Breast epithelium (tissue), 4 donors: ENCODE data around the gene SLC2A10. TPM values are rescaled to one million over a fixed set of nuclear protein-coding genes. Genes with fewer than 3 reads are reported as not detected.

Experiments
- DNase-seq, 2 donors: peaks; one replicate each; pipeline ENCODE4 v3.0.0-alpha.2; 2019; ENCODE audit warnings: low spot score in 2 of 2
- H3K27ac ChIP-seq, 2 donors: fragments of 200-600 bp; sonication (generic) in 1 of 2; one replicate each; pipeline ENCODE4 v1.5.1; 2016 to 2019; ENCODE audit warnings: mild to moderate bottlenecking in 1 of 2
- H3K27me3 ChIP-seq, 2 donors: fragments of 200-600 bp; sonication (generic) in 1 of 2; one replicate each; pipeline versions ENCODE4 v1.5.1 to v1.6.0; 2017 to 2019; ENCODE audit warnings: control low read depth in 1 of 2, mild to moderate bottlenecking in 1 of 2
- H3K36me3 ChIP-seq: fragments of 200-600 bp; one replicate; pipeline ENCODE4 v1.5.1; 2019
- H3K4me1 ChIP-seq, 2 donors: fragments of 200-600 bp; sonication (generic); one replicate each; pipeline ENCODE4 v1.5.1; 2016 to 2019; ENCODE audit warnings: control low read depth in 1 of 2
- H3K4me3 ChIP-seq, 3 donors: fragments of 200-600 bp; sonication (generic); 1 replicate in 2 of 3; 2 replicates in 1 of 3; pipeline ENCODE4 v1.5.1; 2016 to 2019; ENCODE audit warnings: mild to moderate bottlenecking in 3 of 3, moderate library complexity in 2 of 3
- H3K9me3 ChIP-seq, 2 donors: fragments of 200-600 bp; sonication (generic) in 1 of 2; one replicate each; pipeline ENCODE4 v1.5.1; 2016 to 2019; ENCODE audit warnings: control low read depth in 1 of 2
- CTCF ChIP-seq, 3 donors: fragments of 450-650 bp; IDR thresholded peaks; one replicate each; pipeline ENCODE4 v1.5.1; 2016 to 2017; ENCODE audit warnings: antibody characterized with exemption in 3 of 3, mild to moderate bottlenecking in 3 of 3, moderate library complexity in 3 of 3
- POLR2A ChIP-seq: fragments of 450-650 bp; IDR thresholded peaks from one replicate; pipeline ENCODE4 v1.6.1; 2016; ENCODE audit warnings: antibody characterized with exemption, mild to moderate bottlenecking, moderate library complexity
- POLR2AphosphoS5 ChIP-seq, 3 donors: sonication (generic); formaldehyde crosslinking; IDR thresholded peaks; one replicate each; pipeline ENCODE4 v1.6.1; 2017; ENCODE audit warnings: antibody characterized with exemption in 3 of 3
- intact Hi-C: fragments of 100-400 bp; cut with DNase I; formaldehyde crosslinking; loops from one replicate; pipeline ENCODE4 v1.15.1; 2023; ENCODE audit warnings: low total_unique reads
- total RNA-seq, 3 donors: library from RNA; depleted of rRNA; stranded (reverse); fragments of >200 nt; gene quantifications; one replicate each; pipeline ENCODE4 v1.1.0, GENCODE V29; 2016

SLC2A10 gene
- total RNA-seq, 3 donors from 2014 or later = 19.8 to 42.9 (median 26.9) TPM

GRCh38 chr20:46723039-46723438 is 13.6 kb downstream of the SLC2A10 start:
- DNase-seq = no peak
- intact Hi-C loops = no loop called here
- no peaks in the 10 kb centered on the region for H3K27me3 ChIP-seq
- TF ChIP-seq CTCF (IDR thresholded peaks at IDR 0.05) (no peak), POLR2AphosphoS5 (IDR thresholded peaks at IDR 0.05) (no peak), POLR2A (no peak)
- H3K4me3 ChIP-seq = no peak overlapping the region
- no peaks in the 10 kb centered on the region for H3K36me3 ChIP-seq
- H3K4me1 ChIP-seq = no peaks in the 10 kb centered on the region
- H3K27ac ChIP-seq = no peak overlapping the region
- peaks cover 6 to 8% of the 10 kb centered on the region in 2 donors for H3K9me3 ChIP-seq

- no peaks in the 10 kb centered on the region for H3K36me3 ChIP-seq
- peaks cover 6 to 8% of the 10 kb centered on the region in 2 donors for H3K9me3 ChIP-seq
- TF ChIP-seq POLR2A (no peak), CTCF (IDR thresholded peaks at IDR 0.05) (no peak), POLR2AphosphoS5 (IDR thresholded peaks at IDR 0.05) (no peak)
- no peaks in the 10 kb centered on the region for H3K27me3 ChIP-seq
- intact Hi-C loops = no loop called here
- H3K27ac ChIP-seq = no peak overlapping the region
- H3K4me3 ChIP-seq = no peak overlapping the region
- H3K4me1 ChIP-seq = no peaks in the 10 kb centered on the region
- DNase-seq = no peak
Observed at GRCh38 chr20:46724343-46724959, 15.0 kb downstream of the SLC2A10 start.

GRCh38 chr20:46725186-46726165 is 16.0 kb downstream of the SLC2A10 start:
- intact Hi-C loops = no loop called here
- peaks cover 6 to 7% of the 10 kb centered on the region in 2 donors for H3K9me3 ChIP-seq
- no peak overlapping the region for H3K4me3 ChIP-seq
- TF ChIP-seq CTCF (IDR thresholded peaks at IDR 0.05) (no peak), POLR2A (no peak), POLR2AphosphoS5 (IDR thresholded peaks at IDR 0.05) (no peak)
- H3K27me3 ChIP-seq = no peaks in the 10 kb centered on the region
- H3K27ac ChIP-seq = no peak overlapping the region
- H3K36me3 ChIP-seq = no peaks in the 10 kb centered on the region
- DNase-seq = no peak
- no peaks in the 10 kb centered on the region for H3K4me1 ChIP-seq

- Histone ChIP-seq H3K27me3 (no peaks in the 10 kb centered on the region), H3K27ac (no peak overlapping the region), H3K4me1 (no peaks in the 10 kb centered on the region), H3K36me3 (no peaks in the 10 kb centered on the region), H3K4me3 (no peak overlapping the region), H3K9me3 (no peaks in the 10 kb centered on the region)
- DNase-seq = no peak
- intact Hi-C loops = no loop called here
- no peak for TF ChIP-seq CTCF (IDR thresholded peaks at IDR 0.05)
- TF ChIP-seq POLR2A = no peak
- no peak for TF ChIP-seq POLR2AphosphoS5 (IDR thresholded peaks at IDR 0.05)
Observed at GRCh38 chr20:46731770-46732169, 22.3 kb downstream of the SLC2A10 start.

- Histone ChIP-seq H3K36me3 (no peaks in the 10 kb centered on the region), H3K27ac (no peak overlapping the region), H3K4me3 (no peak overlapping the region), H3K9me3 (no peaks in the 10 kb centered on the region), H3K27me3 (no peaks in the 10 kb centered on the region), H3K4me1 (no peaks in the 10 kb centered on the region)
- intact Hi-C loops = no loop called here
- DNase-seq = no peak
- TF ChIP-seq CTCF (IDR thresholded peaks at IDR 0.05) = no peak
- TF ChIP-seq POLR2A = no peak
- no peak for TF ChIP-seq POLR2AphosphoS5 (IDR thresholded peaks at IDR 0.05)
Observed at GRCh38 chr20:46735436-46735835, 26.0 kb downstream of the SLC2A10 start.
